GM23248 (cell line): ENCODE data around the gene OCSTAMP. TPM values are rescaled to one million over a fixed set of nuclear protein-coding genes. Genes with fewer than 3 reads are reported as not detected.

ENCODE experiments used
- DNase-seq: peaks from one replicate; pipeline ENCODE4 v3.0.0-alpha.2; 2015
- H2AFZ ChIP-seq: fragments of 200-600 bp; sonication (generic); 2 replicates; pipeline ENCODE4 v1.6.1; 2016; ENCODE audit warnings: antibody characterized with exemption
- H3F3A ChIP-seq: fragments of 200-600 bp; sonication (generic); 2 replicates; pipeline ENCODE4 v1.6.1; 2016; ENCODE audit warnings: mild to moderate bottlenecking, antibody characterized with exemption, mixed run types; ENCODE audit not compliant: insufficient read depth
- H3K27ac ChIP-seq: fragments of 200-600 bp; sonication (generic); 2 replicates; pipeline ENCODE4 v1.5.1; 2016; ENCODE audit warnings: mild to moderate bottlenecking
- H3K27me3 ChIP-seq: fragments of 200-600 bp; sonication (generic); replicated peaks from 2 replicates; pipeline ENCODE4 v1.6.1; 2016; ENCODE audit warnings: mild to moderate bottlenecking; ENCODE audit not compliant: insufficient read depth
- H3K36me3 ChIP-seq: fragments of 200-600 bp; sonication (generic); 2 replicates; pipeline ENCODE4 v1.6.1; 2016; ENCODE audit warnings: low read depth, mild to moderate bottlenecking
- H3K4me1 ChIP-seq: fragments of 200-600 bp; sonication (generic); 2 replicates; pipeline ENCODE4 v1.6.1; 2016; ENCODE audit warnings: mild to moderate bottlenecking; ENCODE audit not compliant: insufficient read depth
- H3K4me2 ChIP-seq: fragments of 200-600 bp; sonication (generic); one replicate; pipeline ENCODE4 v1.6.1; 2016; ENCODE audit warnings: mild to moderate bottlenecking; ENCODE audit not compliant: unreplicated experiment
- H3K4me3 ChIP-seq: fragments of 200-600 bp; sonication (generic); 2 replicates; pipeline ENCODE4 v1.5.1; 2016; ENCODE audit warnings: mild to moderate bottlenecking
- H3K79me2 ChIP-seq: fragments of 200-600 bp; sonication (generic); 2 replicates; pipeline ENCODE4 v1.6.1; 2016; ENCODE audit warnings: mild to moderate bottlenecking; ENCODE audit not compliant: insufficient read depth
- H3K9ac ChIP-seq: fragments of 200-600 bp; sonication (generic); 2 replicates; pipeline ENCODE4 v1.6.1; 2016; ENCODE audit warnings: mild to moderate bottlenecking
- H3K9me2 ChIP-seq: fragments of 200-600 bp; sonication (generic); 2 replicates; pipeline ENCODE4 v1.6.1; 2016; ENCODE audit warnings: mixed run types, mild to moderate bottlenecking, moderate library complexity; ENCODE audit not compliant: insufficient read depth
- H3K9me3 ChIP-seq: fragments of 200-600 bp; sonication (generic); one replicate; pipeline ENCODE4 v1.6.1; 2017; ENCODE audit warnings: low read depth
- H4K20me1 ChIP-seq: fragments of 200-600 bp; sonication (generic); 2 replicates; pipeline ENCODE4 v1.6.0; 2016; ENCODE audit not compliant: insufficient read depth
- EZH2 ChIP-seq: fragments of 200-600 bp; sonication (generic); IDR thresholded peaks from 2 replicates; pipeline ENCODE4 v1.6.1; 2018; ENCODE audit warnings: antibody characterized with exemption, mild to moderate bottlenecking; ENCODE audit not compliant: insufficient read depth, poor library complexity, severe bottlenecking
- EZH2phosphoT487 ChIP-seq: fragments of 200-600 bp; sonication (generic); IDR thresholded peaks from 2 replicates; pipeline ENCODE4 v1.6.1; 2018; ENCODE audit warnings: antibody characterized with exemption, moderate library complexity, mild to moderate bottlenecking, low read depth; ENCODE audit not compliant: insufficient read depth
- WGBS, 2 experiments: methylation state at CpG; one replicate each; pipeline ENCODE4 v1.1.6; 2015 to 2017; ENCODE audit warnings: low lambda C conversion rate in 2 of 2, low coverage in 1 of 2; ENCODE audit errors: missing lambda C conversion rate in 2 of 2; 5-methylcytosine and 5-hydroxymethylcytosine counted together
- in situ Hi-C: fragments of 300-500 bp; cut with MboI; formaldehyde crosslinking; loops from 2 replicates; pipeline ENCODE4 v1.15.0; 2020
- polyA plus RNA-seq: library from polyadenylated mRNA; unstranded; fragments of >200 nt; fragmentation: Nextera tagmentation; extraction: Ambion mirVana; gene quantifications from 2 replicates; pipeline ENCODE4 v1.2.1, GENCODE V29; 2016
- total RNA-seq: library from RNA; depleted of rRNA; stranded (reverse); fragments of >200 nt; shearing (Covaris generic); gene quantifications from 2 replicates; pipeline ENCODE4 v1.2.3, GENCODE V29; 2014

Gene OCSTAMP
- total and polyA plus RNA-seq, 2 experiments from 2014 or later = not detected

DNA sequence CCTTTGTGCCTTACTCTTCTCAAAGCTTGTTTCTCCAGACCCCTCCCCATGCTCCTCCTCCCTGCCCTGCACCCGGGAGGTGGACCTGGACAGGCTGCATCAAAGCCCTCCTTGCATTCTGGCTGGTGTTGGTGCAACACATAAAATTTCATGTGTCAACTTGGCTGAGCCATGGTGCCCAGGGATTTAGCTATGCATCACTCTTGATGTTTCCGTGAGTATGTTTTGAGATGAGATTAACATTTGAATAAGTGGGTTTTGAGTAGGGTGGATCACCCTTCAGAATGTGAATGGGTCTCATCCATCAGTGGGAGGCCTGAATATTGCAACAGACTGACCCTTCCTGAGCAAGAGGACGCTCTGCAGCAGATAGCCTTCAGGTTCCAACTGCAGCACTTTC lies 4.4 kb upstream of the OCSTAMP start:
- Histone ChIP-seq H3K27me3 (no peaks in the 10 kb centered on the region), H3F3A (peaks cover 16% of the 10 kb centered on the region), H3K4me2 (no peak overlapping the region), H3K9me2 (no peaks in the 10 kb centered on the region), H4K20me1 (no peaks in the 10 kb centered on the region), H3K9ac (no peak overlapping the region), H3K79me2 (no peaks in the 10 kb centered on the region), H3K27ac (no peak overlapping the region), H3K36me3 (no peaks in the 10 kb centered on the region), H3K9me3 (no peaks in the 10 kb centered on the region), H3K4me1 (peaks cover 9% of the 10 kb centered on the region), H2AFZ (no peak overlapping the region), H3K4me3 (no peak overlapping the region)
- in situ Hi-C loops = no loop called here
- no peak for DNase-seq
- TF ChIP-seq EZH2 = no peak
- TF ChIP-seq EZH2phosphoT487 = no peak
- 11 to 22% methylated on average over 3 of the region's 3 CpGs for WGBS, 2 experiments

GRCh38 chr20:46553926-46554325 lies 3.5 kb upstream of the OCSTAMP start:
- H3K9me3 ChIP-seq = no peaks in the 10 kb centered on the region
- no peaks in the 10 kb centered on the region for H3K27me3 ChIP-seq
- in situ Hi-C loops = no loop called here
- H3K9ac ChIP-seq = no peak overlapping the region
- H3K4me2 ChIP-seq = no peak overlapping the region
- H3K79me2 ChIP-seq = no peaks in the 10 kb centered on the region
- H3K4me3 ChIP-seq = no peak overlapping the region
- peaks cover 9% of the 10 kb centered on the region for H3K4me1 ChIP-seq
- H3K27ac ChIP-seq = no peak overlapping the region
- DNase-seq = no peak
- H4K20me1 ChIP-seq = no peaks in the 10 kb centered on the region
- H3K36me3 ChIP-seq = no peaks in the 10 kb centered on the region
- no peaks in the 10 kb centered on the region for H3K9me2 ChIP-seq
- H3F3A ChIP-seq = peaks cover 14% of the 10 kb centered on the region
- TF ChIP-seq EZH2phosphoT487 (no peak), EZH2 (no peak)
- 51 to 58% methylated on average over 3 of the region's 3 CpGs for WGBS, 2 experiments
- no peak overlapping the region for H2AFZ ChIP-seq

- Histone ChIP-seq H3K4me3 (no peak overlapping the region), H3K79me2 (no peaks in the 10 kb centered on the region), H3K9me2 (no peaks in the 10 kb centered on the region), H3K4me2 (no peak overlapping the region), H3K27me3 (no peaks in the 10 kb centered on the region), H3K4me1 (peaks cover 5% of the 10 kb centered on the region), H3K9ac (no peak overlapping the region), H2AFZ (no peak overlapping the region), H3K9me3 (no peaks in the 10 kb centered on the region), H3K36me3 (no peaks in the 10 kb centered on the region), H3K27ac (no peak overlapping the region), H4K20me1 (no peaks in the 10 kb centered on the region), H3F3A (peaks cover 5% of the 10 kb centered on the region)
- in situ Hi-C loops = no loop called here
- WGBS, 2 experiments = 59 to 60% methylated on average over 4 of the region's 4 CpGs
- no peak for DNase-seq
- no peak for TF ChIP-seq EZH2
- TF ChIP-seq EZH2phosphoT487 = no peak
Observed at GRCh38 chr20:46552460-46553420, 2.3 kb upstream of the OCSTAMP start.

- Histone ChIP-seq H3F3A (no peaks in the 10 kb centered on the region), H3K9me2 (no peaks in the 10 kb centered on the region), H2AFZ (no peak overlapping the region), H3K36me3 (no peaks in the 10 kb centered on the region), H3K9ac (no peak overlapping the region), H3K27ac (no peak overlapping the region), H3K9me3 (no peaks in the 10 kb centered on the region), H4K20me1 (no peaks in the 10 kb centered on the region), H3K4me3 (no peak overlapping the region), H3K4me2 (no peak overlapping the region), H3K79me2 (no peaks in the 10 kb centered on the region), H3K27me3 (no peaks in the 10 kb centered on the region), H3K4me1 (no peaks in the 10 kb centered on the region)
- no peak for DNase-seq
- TF ChIP-seq EZH2 = no peak
- TF ChIP-seq EZH2phosphoT487 = no peak
- in situ Hi-C loops = no loop called here
- WGBS, 2 experiments = 51 to 55% methylated on average over 12 of the region's 12 CpGs
Observed at GRCh38 chr20:46551522-46552381, 1.3 kb upstream of the OCSTAMP start.
